ENCODE data around the gene PRKD1.
"Not testable (repeated sequence)": the region's sequence is repeated elsewhere in the genome, so short reads cannot be mapped to it uniquely, and the experiment has no call there.

DNA sequence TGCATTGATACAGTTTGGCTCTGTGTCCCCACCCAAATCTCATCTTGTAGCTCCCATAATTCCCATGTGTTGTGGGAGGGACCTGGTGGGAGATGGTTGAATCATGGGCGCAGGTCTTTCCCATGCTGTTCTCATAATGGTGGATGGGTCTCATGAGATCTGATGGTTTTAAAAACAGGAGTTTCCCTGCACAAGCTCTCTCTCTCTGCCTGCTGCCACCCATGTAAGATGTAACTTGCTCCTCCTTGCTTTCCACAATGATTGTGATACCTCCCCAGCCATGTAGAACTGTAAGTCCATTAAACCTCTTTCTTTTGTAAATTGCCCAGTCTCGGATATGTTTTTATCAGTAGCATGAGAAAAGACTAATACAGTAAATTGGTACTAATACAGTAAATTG lies 74.0 kb downstream of the PRKD1 start:
- TF ChIP-seq POLR2AphosphoS5, POLR2A (IDR thresholded peaks at IDR 0.05): not testable (repeated sequence)
- TF ChIP-seq, protein P1, sequence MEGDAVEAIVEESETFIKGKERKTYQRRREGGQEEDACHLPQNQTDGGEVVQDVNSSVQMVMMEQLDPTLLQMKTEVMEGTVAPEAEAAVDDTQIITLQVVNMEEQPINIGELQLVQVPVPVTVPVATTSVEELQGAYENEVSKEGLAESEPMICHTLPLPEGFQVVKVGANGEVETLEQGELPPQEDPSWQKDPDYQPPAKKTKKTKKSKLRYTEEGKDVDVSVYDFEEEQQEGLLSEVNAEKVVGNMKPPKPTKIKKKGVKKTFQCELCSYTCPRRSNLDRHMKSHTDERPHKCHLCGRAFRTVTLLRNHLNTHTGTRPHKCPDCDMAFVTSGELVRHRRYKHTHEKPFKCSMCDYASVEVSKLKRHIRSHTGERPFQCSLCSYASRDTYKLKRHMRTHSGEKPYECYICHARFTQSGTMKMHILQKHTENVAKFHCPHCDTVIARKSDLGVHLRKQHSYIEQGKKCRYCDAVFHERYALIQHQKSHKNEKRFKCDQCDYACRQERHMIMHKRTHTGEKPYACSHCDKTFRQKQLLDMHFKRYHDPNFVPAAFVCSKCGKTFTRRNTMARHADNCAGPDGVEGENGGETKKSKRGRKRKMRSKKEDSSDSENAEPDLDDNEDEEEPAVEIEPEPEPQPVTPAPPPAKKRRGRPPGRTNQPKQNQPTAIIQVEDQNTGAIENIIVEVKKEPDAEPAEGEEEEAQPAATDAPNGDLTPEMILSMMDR (IDR thresholded peaks at IDR 0.05 in 8 of 11, conservative IDR thresholded peaks at IDR 0.05 in 3 of 11): not testable (repeated sequence)

Data from spleen (tissue), 7 donors.